Hepatocyte (in vitro differentiated cells): ENCODE data around the gene KLHL30. TPM values are rescaled to one million over a fixed set of nuclear protein-coding genes. Genes with fewer than 3 reads are reported as not detected.

Source experiments
- DNase-seq: peaks from one replicate; pipeline ENCODE4 v3.0.0-alpha.2; 2016; ENCODE audit warnings: low spot score
- H2AFZ ChIP-seq: fragments of 200-600 bp; sonication (generic); 2 replicates; pipeline ENCODE4 v1.6.0; 2016; ENCODE audit warnings: antibody characterized with exemption, mild to moderate bottlenecking
- H3K27ac ChIP-seq: fragments of 200-600 bp; sonication (generic); 2 replicates; pipeline ENCODE4 v1.5.1; 2016; ENCODE audit warnings: mild to moderate bottlenecking
- H3K27me3 ChIP-seq: fragments of 200-600 bp; sonication (generic); 2 replicates; pipeline ENCODE4 v1.6.1; 2016
- H3K36me3 ChIP-seq: fragments of 200-600 bp; sonication (generic); replicated peaks from 2 replicates; pipeline ENCODE4 v1.5.1; 2016; ENCODE audit warnings: low read depth; ENCODE audit not compliant: insufficient read depth
- H3K4me1 ChIP-seq: fragments of 200-600 bp; sonication (generic); 2 replicates; pipeline ENCODE4 v1.5.1; 2016; ENCODE audit warnings: mild to moderate bottlenecking, moderate library complexity; ENCODE audit not compliant: insufficient read depth
- H3K4me2 ChIP-seq: fragments of 200-600 bp; sonication (generic); 2 replicates; pipeline ENCODE4 v1.6.0; 2016
- H3K4me3 ChIP-seq: fragments of 200-600 bp; sonication (generic); 2 replicates; pipeline ENCODE4 v1.5.1; 2016; ENCODE audit warnings: mild to moderate bottlenecking
- H3K79me2 ChIP-seq: fragments of 200-600 bp; sonication (generic); 2 replicates; pipeline ENCODE4 v1.6.0; 2017; ENCODE audit warnings: mild to moderate bottlenecking
- H3K9me2 ChIP-seq: fragments of 200-600 bp; sonication (generic); replicated peaks from 2 replicates; pipeline ENCODE4 v1.6.0; 2017; ENCODE audit warnings: mild to moderate bottlenecking; ENCODE audit not compliant: insufficient read depth
- H3K9me3 ChIP-seq: fragments of 200-600 bp; sonication (generic); 2 replicates; pipeline ENCODE4 v1.5.1; 2016; ENCODE audit warnings: low read depth, mild to moderate bottlenecking
- H4K20me1 ChIP-seq: fragments of 200-600 bp; sonication (generic); 2 replicates; pipeline ENCODE4 v1.6.0; 2016; ENCODE audit warnings: mild to moderate bottlenecking; ENCODE audit not compliant: insufficient read depth, poor library complexity, severe bottlenecking
- CTCF ChIP-seq: fragments of 200-600 bp; sonication (generic); IDR thresholded peaks from 2 replicates; pipeline ENCODE4 v1.5.1; 2016; ENCODE audit warnings: antibody characterized with exemption, mild to moderate bottlenecking; ENCODE audit not compliant: poor library complexity
- EZH2 ChIP-seq: fragments of 200-600 bp; sonication (generic); IDR thresholded peaks from 2 replicates; pipeline ENCODE4 v1.6.1; 2016; ENCODE audit warnings: antibody characterized with exemption, mild to moderate bottlenecking, borderline replicate concordance
- EZH2phosphoT487 ChIP-seq: fragments of 200-600 bp; sonication (generic); IDR thresholded peaks from one replicate; pipeline ENCODE4 v1.6.1; 2018; ENCODE audit warnings: antibody characterized with exemption, mild to moderate bottlenecking, low read depth, moderate library complexity; ENCODE audit not compliant: unreplicated experiment, severe bottlenecking
- WGBS: methylation state at CpG from one replicate; pipeline ENCODE4 v1.1.6; 2016; ENCODE audit warnings: low lambda C conversion rate; ENCODE audit errors: missing lambda C conversion rate; 5-methylcytosine and 5-hydroxymethylcytosine counted together
- polyA plus RNA-seq: library from polyadenylated mRNA; unstranded; fragments of >200 nt; fragmentation: Nextera tagmentation; extraction: Ambion mirVana; gene quantifications from 2 replicates; pipeline ENCODE4 v1.2.1, GENCODE V29; 2016
- total RNA-seq: library from RNA; depleted of rRNA; stranded (reverse); fragments of >200 nt; gene quantifications from 2 replicates; pipeline ENCODE4 v1.2.3, GENCODE V29; 2014

KLHL30 gene
- total and polyA plus RNA-seq, 2 experiments from 2014 or later, result 0.15 TPM; not detected in 1

- no peak overlapping the region for H2AFZ ChIP-seq
- H3K4me3 ChIP-seq, result no peak overlapping the region
- TF ChIP-seq EZH2, result no peak
- TF ChIP-seq CTCF, result no peak
- no peak for TF ChIP-seq EZH2phosphoT487
- H3K36me3 ChIP-seq, result no peaks in the 10 kb centered on the region
- H3K9me3 ChIP-seq, result no peaks in the 10 kb centered on the region
- no peak overlapping the region for H3K4me2 ChIP-seq
- no peaks in the 10 kb centered on the region for H3K4me1 ChIP-seq
- no peaks in the 10 kb centered on the region for H4K20me1 ChIP-seq
- no peaks in the 10 kb centered on the region for H3K9me2 ChIP-seq
- no peak overlapping the region for H3K27ac ChIP-seq
- DNase-seq, result no peak
- H3K27me3 ChIP-seq, result peaks cover 6% of the 10 kb centered on the region
- WGBS, result 84% methylated on average over 20 of the region's 22 CpGs
- no peaks in the 10 kb centered on the region for H3K79me2 ChIP-seq
These were observed 15.1 kb upstream of the KLHL30 start for GRCh38 chr2:238123218-238123971.

- no peak overlapping the region for H3K27ac ChIP-seq
- no peaks in the 10 kb centered on the region for H4K20me1 ChIP-seq
- no peak overlapping the region for H3K4me3 ChIP-seq
- H3K4me1 ChIP-seq, result no peaks in the 10 kb centered on the region
- H3K4me2 ChIP-seq, result no peak overlapping the region
- no peaks in the 10 kb centered on the region for H3K9me2 ChIP-seq
- H2AFZ ChIP-seq, result no peak overlapping the region
- H3K79me2 ChIP-seq, result no peaks in the 10 kb centered on the region
- H3K9me3 ChIP-seq, result no peaks in the 10 kb centered on the region
- WGBS, result 86% methylated on average over 13 of the region's 14 CpGs
- TF ChIP-seq EZH2, result no peak
- peaks cover 6% of the 10 kb centered on the region for H3K27me3 ChIP-seq
- no peaks in the 10 kb centered on the region for H3K36me3 ChIP-seq
- no peak for DNase-seq
These were observed 14.4 kb upstream of the KLHL30 start for GRCh38 chr2:238123991-238124470.

GRCh38 chr2:238124488-238125126, 13.9 kb upstream of the KLHL30 start:
- no peaks in the 10 kb centered on the region for H3K9me3 ChIP-seq
- whole genome bisulfite sequencing, result 95% methylated on average over 18 of the region's 19 CpGs
- no peak overlapping the region for H3K27ac ChIP-seq
- TF ChIP-seq CTCF, result no peak
- no peak for TF ChIP-seq EZH2
- no peak for TF ChIP-seq EZH2phosphoT487
- H3K9me2 ChIP-seq, result no peaks in the 10 kb centered on the region
- DNase-seq, result no peak
- H3K4me2 ChIP-seq, result no peak overlapping the region
- H3K27me3 ChIP-seq, result peaks cover 6% of the 10 kb centered on the region
- no peaks in the 10 kb centered on the region for H4K20me1 ChIP-seq
- H2AFZ ChIP-seq, result no peak overlapping the region
- H3K4me1 ChIP-seq, result no peaks in the 10 kb centered on the region
- no peaks in the 10 kb centered on the region for H3K79me2 ChIP-seq
- no peak overlapping the region for H3K4me3 ChIP-seq
- no peaks in the 10 kb centered on the region for H3K36me3 ChIP-seq
